C4-2B (cell line): ENCODE results near the gene TUBA8.

Experiments used
- ZFX ChIP-seq: fragments of 450-650 bp; IDR thresholded peaks from 2 replicates; pipeline ENCODE4 v1.6.1; 2017
- TF ChIP-seq, protein P1 (sequence below): fragments of 450-650 bp; conservative IDR thresholded peaks from 2 replicates; pipeline ENCODE4 v1.5.1; 2017; ENCODE audit warnings: mild to moderate bottlenecking

DNA sequence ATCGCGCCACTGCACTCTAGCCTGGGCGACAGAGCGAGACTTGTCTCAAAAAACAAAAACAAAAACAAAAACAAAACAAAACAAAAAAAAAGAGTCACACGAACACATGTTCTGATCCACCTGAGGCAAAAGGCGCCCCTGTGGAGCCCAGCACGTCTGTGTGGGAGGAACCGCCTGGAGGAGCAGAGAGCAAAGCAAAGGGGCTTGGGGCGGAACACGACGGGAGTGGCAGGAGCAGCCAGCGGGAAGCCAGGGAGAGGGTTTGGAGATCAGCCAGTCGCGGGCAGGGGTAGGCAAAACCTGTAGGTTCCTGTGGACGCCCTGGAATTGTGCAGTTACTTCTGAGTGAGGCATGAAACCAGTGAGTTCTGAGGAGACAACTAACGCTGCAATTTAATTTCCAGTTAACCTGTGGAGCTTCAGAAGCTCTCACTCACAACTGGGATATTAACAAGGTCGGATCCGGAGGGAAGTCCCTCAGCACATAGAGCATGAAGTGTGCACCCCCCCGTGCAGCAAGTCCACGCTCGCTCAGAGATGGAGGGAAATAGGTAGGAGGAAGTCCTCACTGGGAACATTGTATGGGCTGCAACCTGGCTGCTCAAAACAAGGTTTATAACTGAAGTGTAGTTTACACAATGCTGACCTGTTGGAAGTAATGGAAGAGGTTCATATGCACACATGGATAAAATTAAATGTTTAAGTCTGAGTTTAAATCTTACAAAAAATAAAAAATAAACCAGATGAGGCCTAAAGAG, 26.1 kb downstream of the TUBA8 start:
- TF ChIP-seq, protein P1, sequence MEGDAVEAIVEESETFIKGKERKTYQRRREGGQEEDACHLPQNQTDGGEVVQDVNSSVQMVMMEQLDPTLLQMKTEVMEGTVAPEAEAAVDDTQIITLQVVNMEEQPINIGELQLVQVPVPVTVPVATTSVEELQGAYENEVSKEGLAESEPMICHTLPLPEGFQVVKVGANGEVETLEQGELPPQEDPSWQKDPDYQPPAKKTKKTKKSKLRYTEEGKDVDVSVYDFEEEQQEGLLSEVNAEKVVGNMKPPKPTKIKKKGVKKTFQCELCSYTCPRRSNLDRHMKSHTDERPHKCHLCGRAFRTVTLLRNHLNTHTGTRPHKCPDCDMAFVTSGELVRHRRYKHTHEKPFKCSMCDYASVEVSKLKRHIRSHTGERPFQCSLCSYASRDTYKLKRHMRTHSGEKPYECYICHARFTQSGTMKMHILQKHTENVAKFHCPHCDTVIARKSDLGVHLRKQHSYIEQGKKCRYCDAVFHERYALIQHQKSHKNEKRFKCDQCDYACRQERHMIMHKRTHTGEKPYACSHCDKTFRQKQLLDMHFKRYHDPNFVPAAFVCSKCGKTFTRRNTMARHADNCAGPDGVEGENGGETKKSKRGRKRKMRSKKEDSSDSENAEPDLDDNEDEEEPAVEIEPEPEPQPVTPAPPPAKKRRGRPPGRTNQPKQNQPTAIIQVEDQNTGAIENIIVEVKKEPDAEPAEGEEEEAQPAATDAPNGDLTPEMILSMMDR: no peak
- no peak for TF ChIP-seq ZFX
